ENCODE results near the gene C14orf119. TPM values are rescaled to one million over a fixed set of nuclear protein-coding genes. Genes with fewer than 3 reads are reported as not detected.

The C14orf119 gene
- total and polyA plus RNA-seq, 7 experiments from 2014 or later: 6.0 to 169 (median 45.0) TPM

- Histone ChIP-seq H3K27me3 (ENCODE audit: control insufficient read depth in 2 of 2, insufficient read depth in 2 of 2, low read length in 2 of 2) (no peaks in the 10 kb centered on the region), H3K9me3 (ENCODE audit: control insufficient read depth in 2 of 3, low read length in 3 of 3) (no peaks in the 10 kb centered on the region), H3K4me3 (ENCODE audit: low read length) (no peak overlapping the region), H3K27ac (ENCODE audit: low read depth, low read length) (no peak overlapping the region), H3K36me3 (ENCODE audit: control insufficient read depth in 2 of 3, insufficient read depth in 3 of 3, low read length in 3 of 3) (no peaks in the 10 kb centered on the region), H3K4me1 (ENCODE audit: control insufficient read depth in 2 of 2, insufficient read depth in 2 of 2, low read length in 2 of 2) (peaks cover 0 to 19% of the 10 kb centered on the region in 2 donors)
- DNase-seq (no peak), ATAC-seq (no peak)
- Mint-ChIP-seq H3K27ac (no peak overlapping the region), H3K4me3 (no peak overlapping the region), H3K9me3 (no peaks in the 10 kb centered on the region), H3K27me3 (peaks cover 0 to 21% (median 9%) of the 10 kb centered on the region in 5 donors), H3K36me3 (peaks cover 0 to 11% (median 3%) of the 10 kb centered on the region in 5 donors), H3K4me1 (peaks cover 2 to 22% (median 18%) of the 10 kb centered on the region in 7 donors)
- intact Hi-C loops (cut with micrococcal nuclease): no loop called here
- ChIA-PET POLR2A (interaction anchor here (1.2 kb wide), 1 partner anchor 14 kb away, joined by 3 read pairs; no protein-coding TSS in a partner anchor), CTCF (interaction anchor here (1.2 kb wide), 1 partner anchor 33 kb away, joined by 3 read pairs; no protein-coding TSS in a partner anchor)
These were observed 54.4 kb downstream of the C14orf119 start for GRCh38 chr14:23149745-23150144.

Other genes starting within 250 kb of the C14orf119 start
- gene LRP10, start 223.8 kb upstream of the C14orf119 start, total RNA-seq: 10 to 100 TPM; 55.5 to 76.1 (median 72.3) TPM
- 100 to 1,000 TPM in 1 of 2 donors, 10 to 100 TPM in 1; 68.0 to 103 TPM for gene LRP10, start 223.8 kb upstream of the C14orf119 start, polyA plus RNA-seq
- 1 to 10 TPM in 4 of 5 experiments, under 1 TPM in 1; 0.97 to 8.6 (median 5.4) TPM for gene REM2, start 212.3 kb upstream of the C14orf119 start, total RNA-seq
- gene REM2, start 212.3 kb upstream of the C14orf119 start, polyA plus RNA-seq: 1 to 10 TPM in 1 of 2 donors, under 1 TPM in 1; 0.58 to 1.4 TPM
- 100 to 1,000 TPM in 2 of 5 experiments, 10 to 100 TPM in 3; 91.9 to 140 (median 99.1) TPM for gene RBM23, start 176.4 kb upstream of the C14orf119 start, total RNA-seq
- 10 to 100 TPM; 51.2 to 75.0 TPM for gene RBM23, start 176.4 kb upstream of the C14orf119 start, polyA plus RNA-seq
- 10 to 100 TPM; 24.9 to 82.8 (median 34.2) TPM for gene PRMT5, start 166.1 kb upstream of the C14orf119 start, total RNA-seq
- 10 to 100 TPM; 61.8 to 64.5 TPM for gene PRMT5, start 166.1 kb upstream of the C14orf119 start, polyA plus RNA-seq
- gene HAUS4, start 138.4 kb upstream of the C14orf119 start, total RNA-seq: 10 to 100 TPM; 27.1 to 50.7 (median 38.8) TPM
- 10 to 100 TPM; 41.3 to 45.0 TPM for gene HAUS4, start 138.4 kb upstream of the C14orf119 start, polyA plus RNA-seq
- 1 to 10 TPM in 3 of 5 experiments, under 1 TPM in 2; 0.49 to 3.2 (median 1.4) TPM for gene AJUBA, start 113.0 kb upstream of the C14orf119 start, total RNA-seq
- 1 to 10 TPM; 1.6 to 2.3 TPM for gene AJUBA, start 113.0 kb upstream of the C14orf119 start, polyA plus RNA-seq
- gene C14orf93, start 85.4 kb upstream of the C14orf119 start, total RNA-seq: 10 to 100 TPM; 10.9 to 20.5 (median 12.1) TPM
- gene C14orf93, start 85.4 kb upstream of the C14orf119 start, polyA plus RNA-seq: 1 to 10 TPM; 5.7 to 8.1 TPM
- 10 to 100 TPM; 19.2 to 69.1 (median 32.8) TPM for gene PSMB5, start 60.6 kb upstream of the C14orf119 start, total RNA-seq
- 10 to 100 TPM; 53.6 to 74.2 TPM for gene PSMB5, start 60.6 kb upstream of the C14orf119 start, polyA plus RNA-seq
- gene PSMB11, start 53.3 kb upstream of the C14orf119 start, total RNA-seq: 1 to 10 TPM in 1 of 5 experiments, under 1 TPM in 3, not detected in 1; 0.32 to 1.1 (median 0.66) TPM
- gene PSMB11, start 53.3 kb upstream of the C14orf119 start, polyA plus RNA-seq: 1 to 10 TPM in 1 of 2 donors, under 1 TPM in 1; 0.70 to 1.2 TPM
- 1 to 10 TPM; 1.5 to 3.7 (median 2.1) TPM for gene CDH24, start 38.0 kb upstream of the C14orf119 start, total RNA-seq
- under 1 TPM; 0.30 to 0.52 TPM for gene CDH24, start 38.0 kb upstream of the C14orf119 start, polyA plus RNA-seq
- gene ACIN1, start 369 bp upstream of the C14orf119 start, total RNA-seq: 100 to 1,000 TPM; 222 to 360 (median 301) TPM
- gene ACIN1, start 369 bp upstream of the C14orf119 start, polyA plus RNA-seq: 10 to 100 TPM in 1 of 2 donors, 1 to 10 TPM in 1; 8.7 to 18.6 TPM
- gene CIROP, start 9.5 kb downstream of the C14orf119 start, total RNA-seq: not detected
- not detected for gene CIROP, start 9.5 kb downstream of the C14orf119 start, polyA plus RNA-seq
- 1 to 10 TPM in 3 of 5 experiments, under 1 TPM in 2; 0.19 to 1.7 (median 1.2) TPM for gene CEBPE, start 23.8 kb downstream of the C14orf119 start, total RNA-seq
- under 1 TPM; 0.60 to 0.65 TPM for gene CEBPE, start 23.8 kb downstream of the C14orf119 start, polyA plus RNA-seq
- 1 to 10 TPM in 4 of 5 experiments, under 1 TPM in 1; 0.36 to 7.7 (median 2.5) TPM for gene SLC7A8, start 88.2 kb downstream of the C14orf119 start, total RNA-seq
- 1 to 10 TPM; 1.2 to 4.0 TPM for gene SLC7A8, start 88.2 kb downstream of the C14orf119 start, polyA plus RNA-seq
- gene RNF212B, start 142.4 kb downstream of the C14orf119 start, total RNA-seq: not detected
- gene RNF212B, start 142.4 kb downstream of the C14orf119 start, polyA plus RNA-seq: not detected
- 10 to 100 TPM in 3 of 5 experiments, 1 to 10 TPM in 2; 5.2 to 20.4 (median 15.5) TPM for gene HOMEZ, start 190.6 kb downstream of the C14orf119 start, total RNA-seq
- gene HOMEZ, start 190.6 kb downstream of the C14orf119 start, polyA plus RNA-seq: 1 to 10 TPM; 6.9 to 8.6 TPM
- 100 to 1,000 TPM in 2 of 5 experiments, 10 to 100 TPM in 3; 35.7 to 138 (median 67.0) TPM for gene PPP1R3E, start 207.4 kb downstream of the C14orf119 start, total RNA-seq
- gene PPP1R3E, start 207.4 kb downstream of the C14orf119 start, polyA plus RNA-seq: 1 to 10 TPM; 1.6 to 2.9 TPM
- gene BCL2L2, start 211.3 kb downstream of the C14orf119 start, total RNA-seq: 1 to 10 TPM; 2.8 to 8.0 (median 5.6) TPM
- not detected for gene BCL2L2, start 211.3 kb downstream of the C14orf119 start, polyA plus RNA-seq
- gene PABPN1, start 226.0 kb downstream of the C14orf119 start, total RNA-seq: 100 to 1,000 TPM; 176 to 213 (median 196) TPM
- gene PABPN1, start 226.0 kb downstream of the C14orf119 start, polyA plus RNA-seq: 10 to 100 TPM; 57.5 to 94.5 TPM